Measurements from ENCODE around the gene PRKAB1. TPM values are rescaled to one million over a fixed set of nuclear protein-coding genes. Genes with fewer than 3 reads are reported as not detected.

PRKAB1 gene
- total RNA-seq, 1 experiment from 2014 or later: 32.3 TPM

- no peak for TF ChIP-seq NR3C1 (CRISPR knock-in tag; conservative IDR thresholded peaks at IDR 0.05; ENCODE audit: low read depth)
Measured at GRCh38 chr12:119728444-119728745, 60.5 kb downstream of the PRKAB1 start (continued).

- POLR2A ChIA-PET: no interaction called here
- CTCF ChIA-PET: no interaction called here
- no peaks in the 10 kb centered on the region for H3K4me1 Mint-ChIP-seq
- no peaks in the 10 kb centered on the region for H3K27me3 Mint-ChIP-seq (ENCODE audit: low read depth)
- no peak for TF ChIP-seq PREB (CRISPR knock-in tag; IDR thresholded peaks at IDR 0.05; ENCODE audit: borderline replicate concordance)
- no peak for TF ChIP-seq SOX15 (CRISPR knock-in tag; IDR thresholded peaks at IDR 0.05)
- no peak for TF ChIP-seq ZNF532 (CRISPR knock-in tag; IDR thresholded peaks at IDR 0.05; ENCODE audit: borderline replicate concordance)
- no peak for TF ChIP-seq ERG (CRISPR knock-in tag; IDR thresholded peaks at IDR 0.05)
- no peak for TF ChIP-seq ATF3 (CRISPR knock-in tag; conservative IDR thresholded peaks at IDR 0.05)
- no peak for TF ChIP-seq E2F5 (CRISPR knock-in tag; IDR thresholded peaks at IDR 0.05)
- no peak for TF ChIP-seq ZNF416 (CRISPR knock-in tag; IDR thresholded peaks at IDR 0.05)
- TF ChIP-seq ATF6 (CRISPR knock-in tag; IDR thresholded peaks at IDR 0.05): no peak
- no peak for TF ChIP-seq FOXJ3 (CRISPR knock-in tag; IDR thresholded peaks at IDR 0.05; ENCODE audit: borderline replicate concordance)
- no peak for TF ChIP-seq EMX1 (CRISPR knock-in tag; IDR thresholded peaks at IDR 0.05)
- no peak for TF ChIP-seq SP1 (CRISPR knock-in tag; conservative IDR thresholded peaks at IDR 0.05)
- TF ChIP-seq STAT6 (CRISPR knock-in tag; conservative IDR thresholded peaks at IDR 0.05; ENCODE audit: low read depth): no peak
- no peak for TF ChIP-seq NR1H2 (CRISPR knock-in tag; IDR thresholded peaks at IDR 0.05)
- no peak for TF ChIP-seq NR3C1 (CRISPR knock-in tag; conservative IDR thresholded peaks at IDR 0.05; ENCODE audit: low read depth)
- no peak for TF ChIP-seq ZNF219 (CRISPR knock-in tag; IDR thresholded peaks at IDR 0.05; ENCODE audit: borderline replicate concordance)
- TF ChIP-seq MYBL2 (CRISPR knock-in tag; IDR thresholded peaks at IDR 0.05): no peak
- no peak for TF ChIP-seq ZNF232 (CRISPR knock-in tag; IDR thresholded peaks at IDR 0.05)
- TF ChIP-seq CBFB (CRISPR knock-in tag; IDR thresholded peaks at IDR 0.05; ENCODE audit: low read depth): no peak
- ATAC-seq (no peak), DNase-seq (ENCODE audit: low spot score) (no peak)
- no peak overlapping the region for H3K4me3 Mint-ChIP-seq
- H3K9me3 Mint-ChIP-seq: no peaks in the 10 kb centered on the region
- no peak overlapping the region for H3K27ac Mint-ChIP-seq
- peaks cover 40% of the 10 kb centered on the region for H3K36me3 Mint-ChIP-seq
Measured at GRCh38 chr12:119729871-119730270, 61.9 kb downstream of the PRKAB1 start.
